Measurements from ENCODE around the gene CACUL1.
"Not testable (repeated sequence)": the region's sequence is repeated elsewhere in the genome, so short reads cannot be mapped to it uniquely, and the experiment has no call there.

The CACUL1 gene

GRCh38 chr10:118682533-118682932, 72.2 kb downstream of the CACUL1 start:
- DNase-seq: no peak

GRCh38 chr10:118680197-118680596, 74.6 kb downstream of the CACUL1 start:
- no peak for DNase-seq

- DNase-seq: no peak
These were observed 80.4 kb downstream of the CACUL1 start for GRCh38 chr10:118674226-118674919.

GRCh38 chr10:118672766-118673715, 81.7 kb downstream of the CACUL1 start:
- no peak for DNase-seq

DNA sequence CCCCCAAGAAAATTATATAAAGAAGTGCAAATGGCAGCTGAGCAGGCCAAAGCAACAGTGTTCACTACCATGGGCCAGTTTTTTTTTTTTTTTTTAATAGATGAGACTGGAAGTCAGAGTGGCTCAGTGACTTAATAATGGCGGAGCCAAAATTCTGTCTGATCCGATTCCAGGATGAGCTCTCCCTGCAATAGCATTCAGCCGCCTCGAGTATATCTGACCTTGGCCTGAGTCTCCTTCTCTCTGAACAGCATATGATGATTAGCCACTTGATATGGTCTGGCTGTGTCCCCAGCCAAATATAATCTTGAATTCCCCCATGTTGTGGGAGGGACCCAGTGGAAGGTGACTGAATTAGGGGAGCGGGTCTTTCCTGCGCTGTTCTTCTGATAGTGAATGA, 82.6 kb downstream of the CACUL1 start:
- no peak for DNase-seq

DNA sequence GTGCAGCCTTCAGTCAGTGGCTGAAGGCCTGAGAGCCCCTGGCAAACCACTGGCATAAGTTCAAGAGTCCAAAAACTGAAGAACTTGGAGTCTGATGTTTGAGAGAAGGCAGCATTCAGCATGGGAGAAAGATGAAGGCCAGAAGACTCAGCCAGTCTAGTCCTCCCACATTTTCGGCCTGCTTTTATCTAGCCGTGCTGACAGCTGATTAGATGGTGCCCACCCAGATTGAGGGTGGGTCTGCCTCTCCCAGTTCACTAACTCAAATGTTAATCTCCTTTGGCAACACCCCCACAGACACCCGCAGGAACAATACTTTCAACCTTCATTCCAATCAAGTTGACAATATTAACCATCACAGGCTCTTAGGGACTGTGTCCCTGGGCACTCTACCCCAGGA, 83.5 kb downstream of the CACUL1 start:
- DNase-seq: not testable (repeated sequence)

DNA sequence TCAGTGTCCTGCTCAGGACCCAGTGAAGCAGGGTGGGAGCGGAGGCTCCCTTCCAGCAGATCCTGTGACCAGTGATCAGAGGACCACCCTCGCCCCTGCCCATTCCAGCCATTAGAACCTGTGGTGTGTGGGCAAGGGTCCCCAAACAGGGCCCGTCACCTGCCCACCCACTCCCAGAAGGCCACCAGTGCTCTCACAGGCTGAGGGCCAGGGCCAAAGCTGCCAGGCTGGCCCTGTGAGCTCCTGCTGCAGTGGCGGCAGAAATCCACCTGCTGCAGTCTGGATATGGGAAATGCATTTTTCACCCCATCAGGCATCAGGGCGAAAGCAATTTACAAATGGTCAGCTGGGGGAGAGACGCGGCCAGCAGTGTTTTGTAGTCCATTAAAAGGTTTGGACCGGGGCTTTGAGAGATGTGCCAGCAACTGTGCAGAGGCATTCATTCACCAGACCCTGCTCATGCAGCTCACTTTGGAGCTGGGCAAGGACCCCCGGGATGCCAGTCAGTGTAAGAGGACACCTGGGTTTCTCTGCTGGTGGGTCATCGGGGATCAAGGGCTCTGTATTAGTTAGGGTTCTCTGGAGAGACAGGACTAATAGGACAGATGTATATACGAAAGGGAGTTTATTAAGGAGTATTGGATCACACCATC, 84.2 kb downstream of the CACUL1 start:
- no peak for DNase-seq

GRCh38 chr10:118669835-118670234, 84.9 kb downstream of the CACUL1 start:
- DNase-seq: no peak

DNA sequence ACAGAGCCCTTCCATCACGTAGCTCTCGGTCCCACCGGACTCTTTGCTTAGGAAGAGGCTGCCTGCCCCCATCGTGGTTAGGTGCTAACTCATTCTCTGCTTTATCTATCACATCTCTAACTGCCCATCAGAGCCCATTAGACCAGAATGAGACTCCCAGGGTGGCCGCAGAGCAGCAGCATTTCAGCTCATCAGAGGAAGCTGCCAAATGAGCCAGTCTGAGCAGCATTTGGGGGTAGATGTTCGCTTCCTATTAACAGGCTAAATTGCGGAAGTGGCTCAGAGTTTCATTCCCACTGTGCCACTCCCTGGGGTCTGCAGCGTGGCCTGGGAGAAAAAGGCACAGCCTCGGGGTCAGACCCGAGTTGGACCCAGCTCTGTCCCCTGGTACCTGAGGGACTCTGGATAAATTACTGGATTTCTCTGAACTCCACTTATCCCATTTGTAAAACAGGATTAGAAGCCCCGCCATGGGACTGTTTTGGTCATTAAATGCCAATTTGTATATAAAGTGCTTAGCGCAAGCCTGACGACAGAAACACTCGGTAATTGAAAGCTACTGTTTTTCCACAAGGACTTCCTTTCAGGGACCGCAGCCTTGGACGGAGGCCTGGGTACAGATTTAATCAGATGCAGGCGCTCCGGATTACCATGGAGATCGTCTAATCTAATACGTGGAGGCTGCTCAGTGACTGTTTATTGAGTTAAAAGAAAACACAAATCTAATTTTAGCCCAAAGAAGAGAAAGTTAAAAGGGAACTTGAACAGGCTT, 85.6 kb downstream of the CACUL1 start:
- DNase-seq: peak; percentile 0

DNA sequence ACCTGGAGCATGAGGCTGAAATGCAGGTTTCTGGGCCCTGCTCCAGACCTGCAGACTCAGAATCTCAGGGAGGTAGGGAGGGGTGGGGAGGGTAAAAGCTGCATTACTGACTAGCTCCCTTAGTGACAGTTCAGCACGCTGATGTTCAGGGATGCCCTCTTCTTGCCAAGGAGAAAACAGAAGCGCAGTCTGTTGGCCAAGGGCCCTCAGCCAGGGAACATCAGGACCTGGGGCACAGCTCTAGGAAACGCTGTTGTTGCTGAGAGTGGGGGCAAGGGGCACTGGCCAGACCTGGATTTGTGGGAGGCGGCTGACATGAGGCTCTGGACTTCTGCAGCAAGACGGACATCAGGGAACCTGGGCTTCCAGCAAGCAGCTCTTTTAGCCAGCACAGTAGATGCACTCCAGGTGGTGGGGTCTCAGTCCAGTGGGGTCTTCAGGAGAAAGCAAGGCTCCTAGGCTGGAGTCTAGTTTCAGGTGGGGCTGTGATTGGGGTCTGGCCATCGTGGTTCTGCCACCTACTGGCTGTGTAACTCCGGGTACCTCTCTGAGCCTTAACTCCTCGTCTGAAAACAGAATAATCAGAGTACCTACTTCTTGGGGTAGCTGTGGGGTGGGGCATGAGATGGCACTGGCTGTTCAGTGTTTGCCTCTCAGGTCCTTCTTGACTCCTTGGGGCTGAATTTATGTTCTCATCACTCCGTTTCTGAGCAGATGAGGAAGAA, 86.4 kb downstream of the CACUL1 start:
- no peak for DNase-seq

GRCh38 chr10:118667732-118668131, 87.0 kb downstream of the CACUL1 start:
- no peak for DNase-seq

DNA sequence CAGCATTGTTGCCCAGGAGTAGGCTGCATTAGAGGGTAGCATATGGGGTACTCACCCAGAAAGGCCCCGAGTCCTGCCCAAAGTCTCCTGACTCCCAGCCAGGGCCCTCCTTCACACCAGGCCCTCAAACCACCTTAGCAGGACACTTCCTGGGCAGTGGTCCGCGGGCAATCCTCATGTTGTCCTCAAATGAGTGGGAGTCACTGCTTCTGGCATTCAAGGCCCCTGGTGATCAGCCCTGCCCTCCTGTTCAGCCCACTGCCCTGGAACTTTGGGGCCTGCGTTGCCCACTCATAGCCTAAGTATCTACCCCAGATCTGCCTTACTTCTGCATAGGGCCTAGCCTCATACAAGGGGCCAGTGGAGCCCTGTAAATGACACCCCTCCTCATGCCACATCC, 88.4 kb downstream of the CACUL1 start:
- DNase-seq: no peak

DNA sequence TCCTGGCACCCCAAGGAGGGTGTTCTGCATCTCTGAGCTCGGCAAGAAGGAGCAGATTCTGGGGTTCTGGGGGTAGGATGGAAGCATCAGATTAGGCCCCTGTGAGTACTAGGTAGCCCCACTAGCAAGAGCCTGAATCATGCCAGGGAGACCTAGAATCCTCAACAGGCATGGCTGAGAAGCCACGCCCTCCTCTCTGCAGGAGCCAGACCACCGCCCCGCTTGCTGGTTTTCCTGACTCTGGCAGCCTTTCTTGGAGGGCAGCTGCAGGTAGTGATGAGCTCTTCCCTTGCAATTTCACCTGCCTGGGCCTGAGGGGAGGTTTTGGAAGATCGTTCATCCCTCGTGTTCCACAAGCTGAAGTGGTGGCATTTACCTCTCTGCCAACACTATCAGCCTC, 90.4 kb downstream of the CACUL1 start:
- DNase-seq: no peak

- no peak for DNase-seq
These were observed 91.6 kb downstream of the CACUL1 start for GRCh38 chr10:118663176-118663575.

GRCh38 chr10:118662228-118663035, 92.3 kb downstream of the CACUL1 start:
- no peak for DNase-seq

DNA sequence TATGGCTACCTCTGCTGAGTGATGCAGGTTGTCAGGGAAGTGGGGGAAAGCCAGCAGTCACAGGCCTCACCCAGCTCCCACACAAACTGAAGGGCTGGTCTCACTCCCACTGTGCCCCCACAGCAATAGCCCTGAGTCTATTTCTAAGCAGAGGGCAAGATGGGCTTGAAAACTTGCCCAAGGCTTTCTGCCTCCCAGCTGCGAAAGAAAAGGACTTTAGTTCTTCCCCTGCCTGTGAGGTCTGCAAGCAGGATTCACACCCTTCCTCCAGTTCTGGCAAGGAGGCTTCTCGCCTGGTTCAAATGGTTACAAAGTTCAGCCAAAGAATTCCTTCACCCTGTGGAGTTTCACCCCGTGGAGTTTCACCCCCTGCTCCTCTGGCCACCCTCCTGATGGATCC, 96.0 kb downstream of the CACUL1 start:
- no peak for DNase-seq

DNA sequence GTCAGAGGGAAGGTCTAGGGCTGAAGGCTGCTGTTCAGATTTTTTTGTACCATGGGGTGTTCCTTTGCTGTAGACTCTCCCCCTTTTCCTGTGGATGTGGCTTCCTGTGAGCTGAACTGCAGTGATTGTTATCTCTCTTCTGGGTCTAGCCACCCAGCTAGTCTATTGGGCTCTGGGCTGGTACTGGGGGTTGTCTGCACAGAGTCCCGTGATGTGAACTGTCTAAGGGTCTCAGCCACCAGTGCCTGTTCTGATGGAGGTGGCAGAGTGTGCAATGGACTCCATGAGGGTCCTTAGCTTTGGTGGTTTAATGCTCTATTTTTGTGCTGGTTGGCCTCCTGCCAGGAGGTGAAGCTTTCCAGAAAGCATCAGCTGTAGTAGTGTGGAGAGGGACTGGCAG, 96.6 kb downstream of the CACUL1 start:
- not testable (repeated sequence) for DNase-seq

DNA sequence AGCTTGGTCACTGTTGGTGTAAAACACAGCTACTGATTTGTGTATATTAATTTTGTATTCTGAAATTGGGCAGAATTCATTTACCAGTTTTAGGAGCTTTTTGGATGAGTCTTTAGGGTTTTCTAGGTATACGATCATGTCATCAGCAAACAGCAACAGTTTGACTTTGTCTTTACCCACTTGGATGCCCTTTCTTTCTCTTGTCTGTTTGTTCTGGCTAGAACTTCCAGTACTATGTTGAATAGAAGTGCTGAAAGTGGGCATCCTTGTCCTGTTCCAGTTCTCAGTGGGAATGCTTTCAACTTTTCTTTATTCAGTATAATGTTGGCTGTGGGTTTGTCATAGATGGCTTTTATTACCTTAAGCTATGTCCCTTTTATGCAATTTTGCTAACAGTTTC, 109.5 kb downstream of the CACUL1 start:
- not testable (repeated sequence) for DNase-seq

DNA sequence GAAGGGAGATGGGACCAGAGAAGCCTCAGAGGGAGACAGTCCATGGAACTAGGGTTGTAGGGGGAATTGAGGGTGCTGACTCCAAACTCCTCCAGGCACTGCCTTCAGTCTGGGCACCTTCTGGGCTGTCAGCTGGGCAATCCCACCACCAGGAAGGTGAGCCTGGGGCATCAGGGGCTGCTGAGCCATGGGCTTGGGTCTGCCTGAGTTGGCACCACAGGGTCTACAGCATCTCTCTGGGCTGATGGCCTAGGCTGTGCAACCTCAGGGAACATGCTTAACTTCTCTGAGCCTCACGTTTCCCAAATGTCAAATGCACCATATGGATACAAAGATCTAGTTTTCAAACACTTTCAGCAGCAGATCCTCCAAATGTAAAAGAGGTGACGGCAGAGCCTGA, 112.5 kb downstream of the CACUL1 start:
- no peak for DNase-seq

DNA sequence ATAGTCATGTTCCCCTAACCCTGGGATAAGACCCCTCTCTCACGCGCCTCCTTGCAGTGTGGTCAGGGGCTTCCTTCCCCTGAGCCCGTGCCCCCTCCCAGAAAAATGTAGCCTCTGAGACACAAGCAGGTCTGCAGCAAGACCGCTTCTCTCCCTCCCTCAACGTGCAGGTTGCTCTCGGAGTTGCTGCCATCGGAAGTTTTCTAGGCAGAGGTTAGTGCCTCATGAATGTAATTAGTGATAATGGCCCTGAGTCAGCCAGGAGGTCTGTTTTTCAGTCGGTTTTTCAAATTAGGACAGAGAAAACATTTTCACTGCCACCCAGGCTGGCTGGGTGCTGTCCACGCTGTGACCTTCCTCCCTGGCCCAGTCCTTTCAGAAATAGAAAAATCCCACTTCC, 116.1 kb downstream of the CACUL1 start:
- DNase-seq: no peak

DNA sequence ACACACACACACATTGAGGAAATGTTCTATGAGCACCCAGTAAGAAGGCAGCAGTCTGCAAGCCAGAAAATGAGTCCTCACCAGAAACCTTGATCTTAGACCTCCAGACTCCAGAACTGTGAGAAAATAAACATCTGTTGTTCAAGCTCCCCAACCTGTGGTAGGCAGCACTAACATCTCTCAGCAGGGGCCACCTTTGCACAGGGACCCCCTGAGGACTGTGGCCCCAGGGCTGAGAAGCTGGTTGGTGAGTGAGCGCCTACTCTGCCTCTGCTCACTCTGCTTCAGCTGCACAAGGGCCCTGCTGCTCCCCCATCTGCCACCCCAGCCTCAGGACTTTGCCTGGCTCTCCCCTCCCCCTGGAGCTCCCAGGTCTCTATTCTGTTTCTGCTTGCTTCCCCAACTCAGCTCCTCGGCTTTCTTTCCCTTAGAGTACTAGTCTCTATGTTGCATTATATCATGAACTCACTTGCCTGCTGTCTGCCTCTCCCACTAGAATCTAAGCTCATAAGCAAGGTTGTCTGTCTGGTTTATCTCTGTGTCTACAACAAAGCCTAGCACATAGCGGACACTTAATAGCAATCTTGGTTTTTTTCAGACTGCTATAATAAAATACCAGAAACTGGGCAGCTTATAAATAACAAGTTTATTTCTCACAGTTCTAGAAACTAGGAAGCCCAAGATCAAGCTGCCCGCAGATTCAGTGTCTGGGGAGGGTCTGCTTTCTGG, 118.9 kb downstream of the CACUL1 start:
- no peak for DNase-seq

Measured in NCI-H2081 treated with DMSO at 0.1 percent for 48 hours (cell line).